Transverse colon (tissue), 4 donors: Measurements from ENCODE around the gene SLC29A3. TPM values are rescaled to one million over a fixed set of nuclear protein-coding genes. Genes with fewer than 3 reads are reported as not detected.
"Not testable (repeated sequence)": the region's sequence is repeated elsewhere in the genome, so short reads cannot be mapped to it uniquely, and the experiment has no call there.

Experiments used
- DNase-seq: peaks from one replicate; pipeline ENCODE4 v3.0.0-alpha.2; 2019
- H3K27ac ChIP-seq, 4 donors: fragments of 200-600 bp; sonication (generic); 2 replicates each; pipeline ENCODE4 v1.5.1; 2016 to 2018; ENCODE audit warnings: inconsistent platforms in 4 of 4
- H3K27me3 ChIP-seq: fragments of 200-600 bp; sonication (generic); 2 replicates; pipeline ENCODE4 v1.5.1; 2017; ENCODE audit warnings: inconsistent platforms
- H3K36me3 ChIP-seq, 4 donors: fragments of 200-600 bp; sonication (generic); 2 replicates each; pipeline ENCODE4 v1.5.1; 2017 to 2019; ENCODE audit warnings: inconsistent platforms in 4 of 4
- H3K4me1 ChIP-seq, 4 donors: fragments of 200-600 bp; sonication (generic); 2 replicates each; pipeline ENCODE4 v1.5.1; 2017 to 2020; ENCODE audit warnings: inconsistent platforms in 4 of 4
- H3K4me3 ChIP-seq, 4 donors: fragments of 200-600 bp; sonication (generic); 1 replicate in 1 of 4; 2 replicates in 3 of 4; pipeline versions ENCODE4 v1.5.1 to v1.6.1; 2017 to 2019; ENCODE audit warnings: inconsistent platforms in 4 of 4
- H3K9me3 ChIP-seq, 2 donors: fragments of 200-600 bp; sonication (generic); 2 replicates each; pipeline ENCODE4 v1.5.1; 2017 to 2019; ENCODE audit warnings: inconsistent platforms in 2 of 2
- EP300 ChIP-seq: sonication (generic); formaldehyde crosslinking; IDR thresholded peaks from one replicate; pipeline ENCODE4 v1.6.1; 2017; ENCODE audit warnings: antibody characterized with exemption, low read depth
- POLR2A ChIP-seq: fragments of 450-650 bp; IDR thresholded peaks from one replicate; pipeline ENCODE4 v1.6.1; 2016; ENCODE audit warnings: antibody characterized with exemption, mild to moderate bottlenecking, moderate library complexity
- POLR2AphosphoS5 ChIP-seq, 3 donors: sonication (generic); formaldehyde crosslinking; IDR thresholded peaks; one replicate each; pipeline ENCODE4 v1.6.1; 2016; ENCODE audit warnings: antibody characterized with exemption in 3 of 3
- WGBS, 2 donors: methylation state at CpG; one replicate each; pipeline ENCODE4 v1.1.5; 2018; ENCODE audit warnings: low coverage in 1 of 2; 5-methylcytosine and 5-hydroxymethylcytosine counted together
- in situ Hi-C, 4 donors: fragments of 200-750 bp; cut with MboI; loops; one replicate each; pipeline versions ENCODE4 v1.15.0 to v1.15.1; 2017; ENCODE audit warnings: low sequenced_read_pairs in 3 of 4, low pct_ligation_motif_present in 1 of 4, low pct_unique_long_range_greater_than_20kb in 1 of 4
- intact Hi-C: fragments of 100-400 bp; cut with DNase I; formaldehyde crosslinking; loops from one replicate; pipeline ENCODE4 v1.15.1; 2023; ENCODE audit warnings: low total_unique reads
- total RNA-seq, 4 donors: library from RNA; depleted of rRNA; stranded (reverse); fragments of >200 nt; gene quantifications; one replicate each; pipeline ENCODE4 v1.1.0, GENCODE V29; 2016
- TF ChIP-seq, protein P1 (sequence below), 5 experiments: fragments of 200-600 bp in 3 of 5; fragments of 450-650 bp in 2 of 5; sonication (generic) in 3 of 5; IDR thresholded peaks; 1 replicate in 2 of 5; 2 replicates in 3 of 5; pipeline ENCODE4 v1.5.1; 2016 to 2017; ENCODE audit warnings: antibody characterized with exemption in 5 of 5, inconsistent platforms in 3 of 5, mild to moderate bottlenecking in 2 of 5, moderate library complexity in 1 of 5

SLC29A3 gene
- total RNA-seq, 4 donors from 2014 or later = 0.75 to 6.4 (median 3.4) TPM

DNA sequence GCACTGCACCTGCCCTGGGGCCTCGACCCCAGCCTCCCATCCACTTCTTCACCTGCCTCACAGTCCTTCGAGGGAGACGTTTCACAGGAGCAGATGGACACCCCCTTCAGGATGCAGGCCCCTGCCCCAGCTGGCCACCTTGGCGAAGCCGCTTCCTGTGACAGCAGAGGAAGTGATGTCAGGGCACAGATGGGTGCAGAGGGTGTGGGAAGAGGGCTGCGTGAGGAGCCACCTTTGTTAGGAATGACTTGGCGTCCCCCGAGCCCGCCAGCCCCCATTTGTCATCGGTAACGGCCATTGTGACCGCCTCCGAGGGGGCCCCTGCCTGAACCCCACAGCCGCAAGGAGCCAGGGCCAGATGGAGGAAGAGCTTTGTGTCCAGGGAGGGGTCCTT, 47.4 kb upstream of the SLC29A3 start:
- H3K27me3 ChIP-seq = no peaks in the 10 kb centered on the region
- H3K9me3 ChIP-seq = no peaks in the 10 kb centered on the region
- in situ Hi-C loops = loop anchor here in 1 of 4 donors (10.0 kb wide), 1 partner anchor 347 kb away; no protein-coding TSS in a partner anchor
- H3K4me1 ChIP-seq = peaks cover 0 to 6% (median 4%) of the 10 kb centered on the region in 4 donors
- WGBS, 2 donors = 80% methylated on average over 14 of the region's 14 CpGs; no CpG with 5 or more reads in 1 of the 2 donors
- H3K4me3 ChIP-seq = no peak overlapping the region
- intact Hi-C loops = no loop called here
- TF ChIP-seq EP300 (no peak), POLR2AphosphoS5 (IDR thresholded peaks at IDR 0.05) (no peak), POLR2A (no peak)
- TF ChIP-seq, protein P1, sequence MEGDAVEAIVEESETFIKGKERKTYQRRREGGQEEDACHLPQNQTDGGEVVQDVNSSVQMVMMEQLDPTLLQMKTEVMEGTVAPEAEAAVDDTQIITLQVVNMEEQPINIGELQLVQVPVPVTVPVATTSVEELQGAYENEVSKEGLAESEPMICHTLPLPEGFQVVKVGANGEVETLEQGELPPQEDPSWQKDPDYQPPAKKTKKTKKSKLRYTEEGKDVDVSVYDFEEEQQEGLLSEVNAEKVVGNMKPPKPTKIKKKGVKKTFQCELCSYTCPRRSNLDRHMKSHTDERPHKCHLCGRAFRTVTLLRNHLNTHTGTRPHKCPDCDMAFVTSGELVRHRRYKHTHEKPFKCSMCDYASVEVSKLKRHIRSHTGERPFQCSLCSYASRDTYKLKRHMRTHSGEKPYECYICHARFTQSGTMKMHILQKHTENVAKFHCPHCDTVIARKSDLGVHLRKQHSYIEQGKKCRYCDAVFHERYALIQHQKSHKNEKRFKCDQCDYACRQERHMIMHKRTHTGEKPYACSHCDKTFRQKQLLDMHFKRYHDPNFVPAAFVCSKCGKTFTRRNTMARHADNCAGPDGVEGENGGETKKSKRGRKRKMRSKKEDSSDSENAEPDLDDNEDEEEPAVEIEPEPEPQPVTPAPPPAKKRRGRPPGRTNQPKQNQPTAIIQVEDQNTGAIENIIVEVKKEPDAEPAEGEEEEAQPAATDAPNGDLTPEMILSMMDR (IDR thresholded peaks at IDR 0.05) = no peak
- no peak for DNase-seq
- H3K27ac ChIP-seq = no peak overlapping the region
- H3K36me3 ChIP-seq = no peaks in the 10 kb centered on the region

DNA sequence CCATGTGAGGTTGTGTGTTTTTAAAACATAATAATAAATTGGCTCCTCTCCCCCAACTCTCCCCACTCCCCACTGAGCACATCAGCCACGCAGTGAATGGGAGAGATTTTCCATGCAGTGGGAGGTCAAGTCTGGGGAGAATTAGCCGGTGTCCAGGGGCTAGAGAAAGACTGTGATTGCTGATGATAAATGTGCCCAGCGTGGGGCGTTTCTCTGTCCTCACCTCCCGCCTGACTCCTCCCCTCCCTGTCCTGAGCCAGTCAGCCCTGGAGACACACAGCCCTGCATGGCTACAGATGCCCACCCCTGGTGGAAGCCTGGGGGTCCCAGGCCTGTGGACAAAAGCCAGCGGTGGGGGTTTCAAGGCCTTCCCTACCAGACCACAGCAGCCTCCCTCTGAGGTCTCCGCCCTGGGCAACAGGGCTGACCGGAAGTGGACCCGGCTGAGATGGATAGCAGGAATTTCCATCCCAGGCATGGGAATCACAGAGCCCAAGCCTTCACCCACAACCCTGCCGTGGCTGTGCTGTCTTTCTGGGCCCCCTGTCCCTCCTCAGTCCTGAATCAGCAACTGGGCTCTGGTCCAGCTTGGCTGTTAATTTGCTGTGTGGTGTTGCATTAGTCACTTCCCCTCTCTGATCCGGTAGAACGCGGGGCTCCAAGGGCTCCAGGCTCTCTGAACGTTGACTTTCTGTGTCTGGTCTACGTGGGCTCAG, 46.8 kb upstream of the SLC29A3 start:
- no peaks in the 10 kb centered on the region for H3K36me3 ChIP-seq
- no peak for DNase-seq
- peaks cover 0 to 6% (median 4%) of the 10 kb centered on the region in 4 donors for H3K4me1 ChIP-seq
- intact Hi-C loops = no loop called here
- H3K27me3 ChIP-seq = no peaks in the 10 kb centered on the region
- no peaks in the 10 kb centered on the region for H3K9me3 ChIP-seq
- TF ChIP-seq EP300 = no peak
- no peak for TF ChIP-seq POLR2A
- TF ChIP-seq, protein P1 (IDR thresholded peaks at IDR 0.05) = no peak
- TF ChIP-seq POLR2AphosphoS5 (IDR thresholded peaks at IDR 0.05) = no peak
- no peak overlapping the region for H3K27ac ChIP-seq
- H3K4me3 ChIP-seq = no peak overlapping the region
- 68 to 82% methylated on average over 2 to 15 of the region's 15 CpGs for WGBS, 2 donors
- in situ Hi-C loops = loop anchor here in 1 of 4 donors (10.0 kb wide), 1 partner anchor 347 kb away; no protein-coding TSS in a partner anchor

DNA sequence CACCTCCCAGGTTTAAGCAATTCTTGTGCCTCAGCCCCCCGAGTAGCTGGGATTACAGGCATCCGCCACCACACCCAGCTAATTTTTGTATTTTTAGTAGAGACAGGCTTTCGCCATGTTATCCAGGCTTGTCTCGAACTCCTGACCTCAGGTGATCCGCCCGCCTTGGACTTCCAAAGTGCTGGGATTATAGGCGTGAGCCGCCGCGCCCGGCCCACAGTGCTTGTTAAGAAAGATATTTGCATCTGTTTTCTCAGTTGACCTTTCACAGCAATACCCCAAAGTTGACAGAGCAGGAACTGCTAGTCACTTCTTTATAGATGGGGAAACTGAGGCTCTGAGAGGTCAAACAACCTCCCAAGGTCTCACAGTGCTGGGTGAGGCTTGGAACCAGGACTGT, 46.1 kb upstream of the SLC29A3 start:
- intact Hi-C loops, H3K9me3 ChIP-seq: not testable (repeated sequence)
- in situ Hi-C loops = loop anchor here in 1 of 4 donors (10.0 kb wide), 1 partner anchor 348 kb away; no protein-coding TSS in a partner anchor

DNA sequence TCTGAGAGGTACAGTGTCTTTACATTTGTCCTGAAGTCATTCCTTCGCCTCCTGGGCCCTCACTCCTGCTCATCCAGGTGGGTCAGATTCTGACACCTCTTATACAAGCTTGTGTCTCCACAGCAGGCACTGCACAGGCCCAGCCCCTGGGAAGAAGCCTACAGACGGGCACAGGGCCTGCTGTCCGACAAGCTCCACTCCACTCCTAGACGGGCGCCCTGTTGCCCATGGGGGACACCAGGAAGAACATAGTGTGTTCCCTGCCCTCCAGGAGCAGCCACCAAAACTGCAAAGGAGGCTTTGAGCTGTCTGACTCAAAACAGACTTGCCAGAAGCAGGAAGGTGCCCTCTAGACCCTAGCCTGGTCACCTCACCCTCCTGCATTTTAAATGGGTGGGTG, 45.6 kb upstream of the SLC29A3 start:
- no peak overlapping the region for H3K27ac ChIP-seq
- no peak overlapping the region for H3K4me3 ChIP-seq
- H3K9me3 ChIP-seq = no peaks in the 10 kb centered on the region
- H3K36me3 ChIP-seq = no peaks in the 10 kb centered on the region
- WGBS, 2 donors = 84 to 100% methylated on average over 1 to 5 of the region's 5 CpGs
- no peaks in the 10 kb centered on the region for H3K27me3 ChIP-seq
- in situ Hi-C loops = loop anchor here in 1 of 4 donors (10.0 kb wide), 1 partner anchor 349 kb away; no protein-coding TSS in a partner anchor
- intact Hi-C loops = no loop called here
- DNase-seq = no peak
- TF ChIP-seq, protein P1 (IDR thresholded peaks at IDR 0.05) = no peak
- TF ChIP-seq EP300 (no peak), POLR2AphosphoS5 (IDR thresholded peaks at IDR 0.05) (no peak), POLR2A (no peak)
- peaks cover 0 to 6% (median 4%) of the 10 kb centered on the region in 4 donors for H3K4me1 ChIP-seq

More for the DNA sequence above, 46.1 kb upstream of the SLC29A3 start:
- not testable (repeated sequence) for H3K27ac ChIP-seq, H3K36me3 ChIP-seq, H3K4me1 ChIP-seq, DNase-seq, H3K27me3 ChIP-seq, H3K4me3 ChIP-seq
- WGBS, 2 donors = 80 to 87% methylated on average over 9 to 11 of the region's 11 CpGs
